SK-N-SH (cell line): Measurements from ENCODE around the gene ZCCHC2. TPM values are rescaled to one million over a fixed set of nuclear protein-coding genes. Genes with fewer than 3 reads are reported as not detected.

Experiments
- CTCF ChIA-PET: fragments of 300-600, 350-600 bp; formaldehyde crosslinking; extraction: SDS; loops from one replicate; lab custom pipeline; 2021; lab: Yijun Ruan, JAX
- POLR2A ChIA-PET: fragments of 350-600 bp; sonication (Branson Sonifier 250); formaldehyde crosslinking; extraction: SDS; loops from one replicate; lab custom pipeline; 2020; ENCODE audit warnings: antibody characterized with exemption, inconsistent platforms; lab: Yijun Ruan, JAX
- DNase-seq: peaks from one replicate; pipeline ENCODE4 v3.0.0; 2012
- H2AFZ ChIP-seq: fragments of 200-600 bp; sonication (generic); 2 replicates; pipeline ENCODE4 v1.8.1; 2016; ENCODE audit warnings: antibody characterized with exemption, mild to moderate bottlenecking, low read depth
- H3F3A ChIP-seq: fragments of 200-600 bp; sonication (generic); replicated peaks from 2 replicates; pipeline ENCODE3; 2016; ENCODE audit warnings: antibody characterized with exemption, mild to moderate bottlenecking; ENCODE audit not compliant: insufficient read depth
- H3K27ac ChIP-seq, 2 experiments: fragments of 200-500 bp in 1 of 2; fragments of 200-600 bp in 1 of 2; sonication (Bioruptor generic) in 1 of 2; sonication (generic), shearing (Covaris generic) in 1 of 2; 2 replicates each; pipeline versions ENCODE4 v1.5.1 to v1.6.1; 2014 to 2016; ENCODE audit warnings: low read depth in 2 of 2, inconsistent platforms in 1 of 2, low read length in 1 of 2, mild to moderate bottlenecking in 1 of 2, mixed read lengths in 1 of 2
- H3K27me3 ChIP-seq: fragments of 200-600 bp; sonication (generic), shearing (Covaris generic); 2 replicates; pipeline ENCODE4 v1.6.1; 2016; ENCODE audit warnings: mixed run types; ENCODE audit not compliant: insufficient read depth
- H3K36me3 ChIP-seq, 2 experiments: fragments of 200-500 bp in 1 of 2; fragments of 200-600 bp in 1 of 2; sonication (Bioruptor generic) in 1 of 2; sonication (generic) in 1 of 2; replicated peaks in 1 of 2; 2 replicates each; pipeline versions ENCODE3 to v1.5.1; 2014 to 2016; ENCODE audit warnings: low read length in 1 of 2, mild to moderate bottlenecking in 1 of 2; ENCODE audit not compliant: insufficient read depth in 2 of 2, control insufficient read depth in 1 of 2
- H3K4me1 ChIP-seq, 2 experiments: fragments of 200-500 bp in 1 of 2; fragments of 200-600 bp in 1 of 2; sonication (Bioruptor generic) in 1 of 2; sonication (generic), shearing (Covaris generic) in 1 of 2; 2 replicates each; pipeline versions ENCODE4 v1.5.1 to v1.6.1; 2014 to 2016; ENCODE audit warnings: low read depth in 1 of 2, low read length in 1 of 2, mixed run types in 1 of 2; ENCODE audit not compliant: insufficient read depth in 2 of 2, control insufficient read depth in 1 of 2
- H3K4me2 ChIP-seq: fragments of 200-600 bp; sonication (generic), shearing (Covaris generic); 2 replicates; pipeline ENCODE4 v1.6.1; 2017; ENCODE audit warnings: mixed run types
- H3K4me3 ChIP-seq, 2 experiments: fragments of 200-500 bp in 1 of 2; fragments of 200-600 bp in 1 of 2; sonication (Bioruptor generic) in 1 of 2; sonication (generic), shearing (Covaris generic) in 1 of 2; 2 replicates each; pipeline versions ENCODE4 v1.5.1 to v1.8.1; 2014 to 2016; ENCODE audit warnings: low read depth in 2 of 2, inconsistent platforms in 1 of 2, low read length in 1 of 2, mild to moderate bottlenecking in 1 of 2, mixed read lengths in 1 of 2, moderate library complexity in 1 of 2
- H3K79me2 ChIP-seq: fragments of 200-600 bp; sonication (generic); 2 replicates; pipeline ENCODE4 v1.8.1; 2017; ENCODE audit warnings: mild to moderate bottlenecking; ENCODE audit not compliant: insufficient read depth
- H3K9ac ChIP-seq: fragments of 200-600 bp; sonication (generic); 2 replicates; pipeline ENCODE4 v1.6.1; 2017; ENCODE audit warnings: mixed run types
- H3K9me2 ChIP-seq: fragments of 200-600 bp; sonication (generic); 2 replicates; pipeline ENCODE4 v1.6.1; 2017; ENCODE audit warnings: mixed run types
- H3K9me3 ChIP-seq: fragments of 200-600 bp; sonication (generic); 2 replicates; pipeline ENCODE4 v1.6.1; 2017; ENCODE audit warnings: mixed run types, mild to moderate bottlenecking, moderate library complexity
- H4K20me1 ChIP-seq: fragments of 200-600 bp; sonication (generic); 2 replicates; pipeline ENCODE4 v1.6.1; 2017; ENCODE audit warnings: mild to moderate bottlenecking, mixed run types; ENCODE audit not compliant: insufficient read depth
- ELF1 ChIP-seq: IDR thresholded peaks from 2 replicates; pipeline ENCODE4 v1.4.0; 2012
- FOXJ3 ChIP-seq: sonication (generic); formaldehyde crosslinking; IDR thresholded peaks from 2 replicates; pipeline ENCODE4 v1.5.1; 2020; ENCODE audit warnings: mild to moderate bottlenecking, missing genetic modification reagents
- JUND ChIP-seq: IDR thresholded peaks from 2 replicates; pipeline ENCODE4 v1.4.0; 2012
- NRF1 ChIP-seq: IDR thresholded peaks from 2 replicates; pipeline ENCODE4 v1.6.1; 2012; ENCODE audit warnings: low read depth, mild to moderate bottlenecking, low read length
- RAD21 ChIP-seq: IDR thresholded peaks from 2 replicates; pipeline ENCODE4 v1.6.1; 2012; ENCODE audit warnings: mild to moderate bottlenecking, low read length
- RCOR1 ChIP-seq: fragments of 150-350 bp; IDR thresholded peaks from 2 replicates; pipeline ENCODE4 v1.6.1; 2017; ENCODE audit warnings: antibody characterized with exemption, low read length
- RFX5 ChIP-seq: IDR thresholded peaks from 2 replicates; pipeline ENCODE4 v1.6.1; 2012; ENCODE audit warnings: mild to moderate bottlenecking, improper control_type of control experiment, low read length
- RXRA ChIP-seq: IDR thresholded peaks from 2 replicates; pipeline ENCODE4 v1.4.0; 2012; ENCODE audit warnings: low read depth, mild to moderate bottlenecking, borderline replicate concordance
- TAF1 ChIP-seq: IDR thresholded peaks from 2 replicates; pipeline ENCODE4 v1.6.1; 2012; ENCODE audit warnings: low read depth, mild to moderate bottlenecking, low read length, moderate library complexity, borderline replicate concordance
- TCF12 ChIP-seq: IDR thresholded peaks from 2 replicates; pipeline ENCODE4 v1.4.0; 2012
- TEAD4 ChIP-seq: IDR thresholded peaks from 2 replicates; pipeline ENCODE4 v1.4.0; 2012; ENCODE audit warnings: mild to moderate bottlenecking, borderline replicate concordance; ENCODE audit not compliant: insufficient read depth
- WGBS: methylation state at CpG from one replicate; pipeline ENCODE4 v1.1.6; 2017; ENCODE audit warnings: low lambda C conversion rate; 5-methylcytosine and 5-hydroxymethylcytosine counted together
- polyA plus RNA-seq, 3 experiments: library from polyadenylated mRNA; depleted of rRNA; stranded (reverse); fragments of >200 nt; gene quantifications; 2 replicates each; pipeline ENCODE4 v1.2.3, GENCODE V29; 2012
- TF ChIP-seq, protein P1 (sequence below): IDR thresholded peaks from 2 replicates; pipeline ENCODE4 v1.4.0; 2012; ENCODE audit warnings: low read depth
- TF ChIP-seq, protein P2 (sequence below): fragments of 200-600 bp; sonication (generic); IDR thresholded peaks from 2 replicates; pipeline ENCODE4 v1.6.1; 2017; ENCODE audit warnings: antibody characterized with exemption, mild to moderate bottlenecking, moderate library complexity

The ZCCHC2 gene
- polyA plus RNA-seq, 1 of the 3 experiments (the other 2 are of a cell fraction), result 7.3 TPM

DNA sequence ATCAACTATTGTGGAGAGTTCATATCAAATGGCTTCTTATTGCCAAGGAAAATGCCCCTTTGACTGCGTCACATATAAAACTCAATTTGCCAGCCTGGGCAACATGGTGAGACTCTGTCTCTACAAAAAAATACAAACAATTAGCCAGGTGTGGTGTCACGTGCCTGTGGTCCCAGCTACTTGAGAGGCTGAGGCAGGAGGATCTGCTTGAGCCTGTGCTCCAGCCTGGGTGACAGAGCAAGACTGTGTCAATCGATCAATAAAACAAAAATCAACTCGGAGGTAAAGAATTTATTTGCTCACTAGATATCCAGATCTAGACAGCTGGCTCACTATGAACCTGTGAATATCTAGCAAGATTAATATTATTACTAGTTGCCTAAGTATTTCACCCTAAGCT, 1.7 kb upstream of the ZCCHC2 start (continued):
- TF ChIP-seq, protein P1, sequence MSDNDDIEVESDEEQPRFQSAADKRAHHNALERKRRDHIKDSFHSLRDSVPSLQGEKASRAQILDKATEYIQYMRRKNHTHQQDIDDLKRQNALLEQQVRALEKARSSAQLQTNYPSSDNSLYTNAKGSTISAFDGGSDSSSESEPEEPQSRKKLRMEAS, result no peak
- no peak for TF ChIP-seq TCF12

DNA sequence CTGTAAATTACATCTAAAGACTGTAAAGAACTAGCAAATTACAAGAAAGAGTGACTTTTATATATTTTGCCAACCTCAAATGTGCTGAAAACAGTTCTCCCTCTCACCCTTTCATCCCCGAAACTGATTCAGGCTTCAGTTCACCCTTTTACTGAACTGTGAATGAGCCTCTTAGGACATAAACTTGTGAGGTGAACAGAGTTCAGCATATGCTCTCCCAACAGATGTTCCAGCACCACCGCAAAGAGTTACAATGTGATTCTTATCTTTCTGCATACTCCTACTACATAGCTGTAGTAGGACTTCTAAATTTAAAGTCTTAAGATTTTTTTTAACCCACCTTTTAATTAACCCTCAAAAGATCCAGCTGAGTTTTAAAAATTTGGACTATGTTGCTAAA, 1.2 kb upstream of the ZCCHC2 start:
- H3K79me2 ChIP-seq, result peaks cover 21% of the 10 kb centered on the region
- POLR2A ChIA-PET, result no interaction called here
- no peaks in the 10 kb centered on the region; the same call in 1 of the 2 replicates for H3K9me3 ChIP-seq
- H3K4me2 ChIP-seq, result peak overlapping the region; percentile 85
- CTCF ChIA-PET, result interaction anchor here (1.5 to 2.1 kb wide), 2 partner anchors 40 to 96 kb away, joined by 3 to 10 read pairs; no protein-coding TSS in a partner anchor
- no peaks in the 10 kb centered on the region for H3K27me3 ChIP-seq
- H3K9me2 ChIP-seq, result no peaks in the 10 kb centered on the region
- no peaks in the 10 kb centered on the region; the same call in 1 of the 2 replicates for H4K20me1 ChIP-seq
- peaks cover 10 to 15% of the 10 kb centered on the region in 2 experiments; a peak in 3 of 4 replicates for H3K4me1 ChIP-seq
- DNase-seq, result no peak
- peak overlapping the region; percentile 90 to 96; a peak in 3 of 4 replicates for H3K4me3 ChIP-seq
- H2AFZ ChIP-seq, result peak overlapping the region; percentile 93; the same call in 1 of the 2 replicates
- peak overlapping the region; percentile 75 for H3K9ac ChIP-seq
- 42% methylated on average over 2 of the region's 2 CpGs for WGBS
- no peak overlapping the region for H3K27ac ChIP-seq
- H3K36me3 ChIP-seq, result no peaks in the 10 kb centered on the region
- no peaks in the 10 kb centered on the region for H3F3A ChIP-seq
- TF ChIP-seq, protein P2, sequence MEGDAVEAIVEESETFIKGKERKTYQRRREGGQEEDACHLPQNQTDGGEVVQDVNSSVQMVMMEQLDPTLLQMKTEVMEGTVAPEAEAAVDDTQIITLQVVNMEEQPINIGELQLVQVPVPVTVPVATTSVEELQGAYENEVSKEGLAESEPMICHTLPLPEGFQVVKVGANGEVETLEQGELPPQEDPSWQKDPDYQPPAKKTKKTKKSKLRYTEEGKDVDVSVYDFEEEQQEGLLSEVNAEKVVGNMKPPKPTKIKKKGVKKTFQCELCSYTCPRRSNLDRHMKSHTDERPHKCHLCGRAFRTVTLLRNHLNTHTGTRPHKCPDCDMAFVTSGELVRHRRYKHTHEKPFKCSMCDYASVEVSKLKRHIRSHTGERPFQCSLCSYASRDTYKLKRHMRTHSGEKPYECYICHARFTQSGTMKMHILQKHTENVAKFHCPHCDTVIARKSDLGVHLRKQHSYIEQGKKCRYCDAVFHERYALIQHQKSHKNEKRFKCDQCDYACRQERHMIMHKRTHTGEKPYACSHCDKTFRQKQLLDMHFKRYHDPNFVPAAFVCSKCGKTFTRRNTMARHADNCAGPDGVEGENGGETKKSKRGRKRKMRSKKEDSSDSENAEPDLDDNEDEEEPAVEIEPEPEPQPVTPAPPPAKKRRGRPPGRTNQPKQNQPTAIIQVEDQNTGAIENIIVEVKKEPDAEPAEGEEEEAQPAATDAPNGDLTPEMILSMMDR, result no peak
- TF ChIP-seq JUND, result no peak
- TF ChIP-seq RFX5, result no peak
- no peak for TF ChIP-seq RXRA
- TF ChIP-seq RAD21, result no peak
- TF ChIP-seq FOXJ3, result no peak
- TF ChIP-seq, all 33 proteins: peak for 0

DNA sequence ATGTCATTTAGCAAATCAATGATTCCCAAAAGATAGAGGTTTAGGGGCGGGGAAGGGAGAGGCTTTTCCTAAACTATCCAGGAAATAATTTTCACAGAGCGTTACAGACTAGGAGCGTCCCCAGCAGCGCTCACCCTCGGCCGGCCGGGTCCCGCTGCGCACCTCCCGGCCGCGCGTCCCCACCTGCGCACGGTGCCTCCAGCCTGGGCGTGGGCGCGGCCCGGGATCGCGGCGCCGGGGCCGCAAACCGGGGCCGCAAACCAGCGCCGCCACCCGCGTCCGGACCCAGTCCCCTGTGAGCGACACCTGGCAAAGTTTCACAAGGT, 684 bp upstream of the ZCCHC2 start:
- Histone ChIP-seq H4K20me1 (no peaks in the 10 kb centered on the region; the same call in 1 of the 2 replicates), H3K9me2 (no peaks in the 10 kb centered on the region)
- DNase-seq, result no peak
- no peak for TF ChIP-seq TAF1
- peak; percentile 33 for TF ChIP-seq NRF1
- TF ChIP-seq RCOR1, result no peak
- TF ChIP-seq ELF1, result no peak
- TF ChIP-seq TEAD4, result no peak
- TF ChIP-seq, all 33 proteins: peak for 1
- Histone ChIP-seq H3K4me2 (peak overlapping the region; percentile 85), H3K9ac (peak overlapping the region; percentile 75), H3K9me3 (no peaks in the 10 kb centered on the region; the same call in 1 of the 2 replicates), H3K27me3 (no peaks in the 10 kb centered on the region), H3K36me3 (no peaks in the 10 kb centered on the region), H3K4me1 (peaks cover 10 to 16% of the 10 kb centered on the region in 2 experiments; a peak in 3 of 4 replicates), H3K79me2 (peaks cover 23% of the 10 kb centered on the region), H3K4me3 (peak overlapping the region; percentile 90 to 96), H3F3A (no peaks in the 10 kb centered on the region), H3K27ac (peak overlapping the region; percentile 86 to 93), H2AFZ (peak overlapping the region; percentile 93)
- WGBS, result under 1% methylated on average over 32 of the region's 32 CpGs
- ChIA-PET CTCF (interaction anchor here (1.1 to 2.1 kb wide), 5 partner anchors 41 to 96 kb away, joined by 3 to 11 read pairs (median 7); no protein-coding TSS in a partner anchor), POLR2A (no interaction called here)
